Activated CD4-positive, alpha-beta T cell treated with anti-CD3 and anti-CD28 coated beads, Interleukin-2, amount 10 ng/mL, durations not matched to agents 7 days and 5 days (primary cell): ENCODE results near the gene ETV7. TPM values are rescaled to one million over a fixed set of nuclear protein-coding genes. Genes with fewer than 3 reads are reported as not detected.
"Not testable (repeated sequence)": the region's sequence is repeated elsewhere in the genome, so short reads cannot be mapped to it uniquely, and the experiment has no call there.

Source experiments
- CTCF ChIA-PET: fragments of 350-600 bp; sonication (Branson Sonifier 250); formaldehyde crosslinking; loops from one replicate; lab custom pipeline; 2021; ENCODE audit warnings: antibody characterized with exemption; lab: Charles Lee
- POLR2A ChIA-PET: fragments of 350-600 bp; sonication (Branson Sonifier 250); formaldehyde crosslinking; loops from one replicate; lab custom pipeline; 2021; ENCODE audit warnings: antibody characterized with exemption; lab: Charles Lee
- DNase-seq: peaks from one replicate; pipeline ENCODE4 v3.0.0-alpha.2; 2020
- H3K27ac Mint-ChIP-seq: one replicate; pipeline ENCODE4 v1.8.0; 2021; ENCODE audit warnings: mild to moderate bottlenecking, moderate library complexity, mixed read lengths
- H3K27me3 Mint-ChIP-seq: one replicate; pipeline ENCODE4 v1.8.0; 2021; ENCODE audit warnings: mixed read lengths
- H3K36me3 Mint-ChIP-seq: one replicate; pipeline ENCODE4 v1.8.0; 2021; ENCODE audit warnings: low read depth, mixed read lengths
- H3K4me1 Mint-ChIP-seq: one replicate; pipeline ENCODE4 v1.8.0; 2021; ENCODE audit warnings: mixed read lengths
- H3K4me3 Mint-ChIP-seq: one replicate; pipeline ENCODE4 v1.8.0; 2021; ENCODE audit warnings: mild to moderate bottlenecking, moderate library complexity, mixed read lengths
- H3K9me3 Mint-ChIP-seq: one replicate; pipeline ENCODE4 v1.8.0; 2021; ENCODE audit warnings: mixed read lengths
- total RNA-seq, 2 experiments: library from RNA; stranded (reverse); gene quantifications; one replicate each; pipeline ENCODE4 v1.2.3, GENCODE V29; 2021

Gene ETV7
- total RNA-seq, 2 experiments from 2014 or later = 13.4 to 15.3 TPM

GRCh38 chr6:36371211-36371610, 16.3 kb downstream of the ETV7 start:
- H3K4me1 Mint-ChIP-seq = no peaks in the 10 kb centered on the region
- no peak overlapping the region for H3K4me3 Mint-ChIP-seq
- no peaks in the 10 kb centered on the region for H3K9me3 Mint-ChIP-seq
- DNase-seq = no peak
- no peak overlapping the region for H3K27ac Mint-ChIP-seq
- peaks cover 27% of the 10 kb centered on the region for H3K36me3 Mint-ChIP-seq
- POLR2A ChIA-PET = interaction anchor here (0.6 kb wide), 1 partner anchor 34 kb away, joined by 8 read pairs; no protein-coding TSS in a partner anchor
- no peaks in the 10 kb centered on the region for H3K27me3 Mint-ChIP-seq
- CTCF ChIA-PET = no interaction called here

GRCh38 chr6:36370638-36371037, 16.8 kb downstream of the ETV7 start:
- ChIA-PET POLR2A (interaction anchor here (0.6 kb wide), 1 partner anchor 35 kb away, joined by 8 read pairs; no protein-coding TSS in a partner anchor), CTCF (interaction anchor here (0.6 to 1.3 kb wide), 2 partner anchors 12 to 15 kb away, joined by 3 read pairs; no protein-coding TSS in a partner anchor)
- H3K27ac Mint-ChIP-seq = no peak overlapping the region
- no peak for DNase-seq
- no peaks in the 10 kb centered on the region for H3K9me3 Mint-ChIP-seq
- no peaks in the 10 kb centered on the region for H3K27me3 Mint-ChIP-seq
- H3K4me3 Mint-ChIP-seq = no peak overlapping the region
- no peaks in the 10 kb centered on the region for H3K4me1 Mint-ChIP-seq
- H3K36me3 Mint-ChIP-seq = peaks cover 23% of the 10 kb centered on the region

GRCh38 chr6:36368921-36369865, 18.3 kb downstream of the ETV7 start:
- Mint-ChIP-seq H3K4me1 (no peaks in the 10 kb centered on the region), H3K9me3 (no peaks in the 10 kb centered on the region), H3K36me3 (peaks cover 22% of the 10 kb centered on the region), H3K27ac (no peak overlapping the region), H3K27me3 (no peaks in the 10 kb centered on the region), H3K4me3 (no peak overlapping the region)
- ChIA-PET CTCF (interaction anchor here (1.3 kb wide), 1 partner anchor 10 kb away, joined by 3 read pairs; no protein-coding TSS in a partner anchor), POLR2A (interaction anchor here (0.5 kb wide), 1 partner anchor 751 kb away, joined by 3 read pairs; no protein-coding TSS in a partner anchor)
- DNase-seq = no peak

GRCh38 chr6:36368421-36368820, 19.0 kb downstream of the ETV7 start:
- Mint-ChIP-seq H3K27ac (no peak overlapping the region), H3K27me3 (no peaks in the 10 kb centered on the region), H3K36me3 (peaks cover 22% of the 10 kb centered on the region), H3K4me1 (no peaks in the 10 kb centered on the region), H3K4me3 (no peak overlapping the region), H3K9me3 (no peaks in the 10 kb centered on the region)
- POLR2A ChIA-PET = no interaction called here
- no peak for DNase-seq
- CTCF ChIA-PET = no interaction called here

GRCh38 chr6:36367743-36368142, 19.7 kb downstream of the ETV7 start:
- H3K4me3 Mint-ChIP-seq = no peak overlapping the region
- peaks cover 25% of the 10 kb centered on the region for H3K36me3 Mint-ChIP-seq
- DNase-seq = no peak
- H3K4me1 Mint-ChIP-seq = no peaks in the 10 kb centered on the region
- no peaks in the 10 kb centered on the region for H3K9me3 Mint-ChIP-seq
- no peak overlapping the region for H3K27ac Mint-ChIP-seq
- ChIA-PET POLR2A (no interaction called here), CTCF (no interaction called here)
- no peaks in the 10 kb centered on the region for H3K27me3 Mint-ChIP-seq

GRCh38 chr6:36364669-36365479, 22.6 kb downstream of the ETV7 start:
- no peak for DNase-seq
- no peaks in the 10 kb centered on the region for H3K27me3 Mint-ChIP-seq
- H3K9me3 Mint-ChIP-seq = no peaks in the 10 kb centered on the region
- peaks cover 15% of the 10 kb centered on the region for H3K36me3 Mint-ChIP-seq
- no peak overlapping the region for H3K4me3 Mint-ChIP-seq
- H3K27ac Mint-ChIP-seq = no peak overlapping the region
- H3K4me1 Mint-ChIP-seq = peaks cover 3% of the 10 kb centered on the region
- ChIA-PET CTCF (interaction anchor here (1.1 to 1.8 kb wide), 4 partner anchors 9 to 45 kb away, joined by 3 to 7 read pairs (median 4); no protein-coding TSS in a partner anchor), POLR2A (interaction anchor here (0.6 kb wide), 1 partner anchor 15 kb away, joined by 11 read pairs; no protein-coding TSS in a partner anchor)

GRCh38 chr6:36364061-36364635, 23.3 kb downstream of the ETV7 start:
- CTCF ChIA-PET = interaction anchor here (1.0 to 1.8 kb wide), 3 partner anchors 9 to 23 kb away, joined by 3 to 7 read pairs (median 4); no protein-coding TSS in a partner anchor
- POLR2A ChIA-PET = interaction anchor here (0.6 kb wide), 1 partner anchor 14 kb away, joined by 11 read pairs; no protein-coding TSS in a partner anchor
- H3K27ac Mint-ChIP-seq, H3K4me3 Mint-ChIP-seq, H3K27me3 Mint-ChIP-seq, H3K9me3 Mint-ChIP-seq, H3K4me1 Mint-ChIP-seq, DNase-seq: not testable (repeated sequence)
- peaks cover 15% of the 10 kb centered on the region for H3K36me3 Mint-ChIP-seq

- CTCF ChIA-PET = interaction anchor here (1.0 to 1.7 kb wide), 3 partner anchors 12 to 22 kb away, joined by 3 to 5 read pairs (median 3); no protein-coding TSS in a partner anchor
These were observed 24.1 kb downstream of the ETV7 start for GRCh38 chr6:36363371-36363752.

GRCh38 chr6:36362551-36363370, 24.7 kb downstream of the ETV7 start:
- CTCF ChIA-PET = interaction anchor here (0.6 to 1.7 kb wide), 5 partner anchors 12 to 841 kb away, joined by 3 to 5 read pairs (median 4); no protein-coding TSS in a partner anchor
- no peak overlapping the region for H3K27ac Mint-ChIP-seq
- POLR2A ChIA-PET = no interaction called here

More at GRCh38 chr6:36363371-36363752, 24.1 kb downstream of the ETV7 start:
- H3K4me1 Mint-ChIP-seq, POLR2A ChIA-PET, H3K36me3 Mint-ChIP-seq, H3K27me3 Mint-ChIP-seq, H3K9me3 Mint-ChIP-seq, H3K27ac Mint-ChIP-seq, H3K4me3 Mint-ChIP-seq, DNase-seq: not testable (repeated sequence)

GRCh38 chr6:36361071-36361470, 26.4 kb downstream of the ETV7 start:
- ChIA-PET CTCF (interaction anchor here (0.7 to 2.0 kb wide), 3 partner anchors 15 to 74 kb away, joined by 3 to 4 read pairs (median 3); no protein-coding TSS in a partner anchor), POLR2A (no interaction called here)
- H3K36me3 Mint-ChIP-seq = peaks cover 4% of the 10 kb centered on the region
- H3K27me3 Mint-ChIP-seq = peaks cover 5% of the 10 kb centered on the region
- peaks cover 28% of the 10 kb centered on the region for H3K4me1 Mint-ChIP-seq
- no peaks in the 10 kb centered on the region for H3K9me3 Mint-ChIP-seq
- no peak overlapping the region for H3K27ac Mint-ChIP-seq
- H3K4me3 Mint-ChIP-seq = no peak overlapping the region
- DNase-seq = no peak

More at GRCh38 chr6:36362551-36363370, 24.7 kb downstream of the ETV7 start:
- no peak for DNase-seq
- Mint-ChIP-seq H3K36me3 (peaks cover 9% of the 10 kb centered on the region), H3K9me3 (no peaks in the 10 kb centered on the region), H3K4me3 (no peak overlapping the region), H3K27me3 (peaks cover 3% of the 10 kb centered on the region), H3K4me1 (peaks cover 15% of the 10 kb centered on the region)
